Transverse colon (tissue), 4 donors: ENCODE results near the gene RGS6.

Experiments
- CTCF ChIP-seq, 5 experiments: fragments of 200-600 bp in 3 of 5; fragments of 450-650 bp in 2 of 5; sonication (generic) in 3 of 5; IDR thresholded peaks; 1 replicate in 2 of 5; 2 replicates in 3 of 5; pipeline ENCODE4 v1.5.1; 2016 to 2017; ENCODE audit warnings: antibody characterized with exemption in 5 of 5, inconsistent platforms in 3 of 5, mild to moderate bottlenecking in 2 of 5, moderate library complexity in 1 of 5
- POLR2A ChIP-seq: fragments of 450-650 bp; IDR thresholded peaks from one replicate; pipeline ENCODE4 v1.6.1; 2016; ENCODE audit warnings: antibody characterized with exemption, mild to moderate bottlenecking, moderate library complexity
- POLR2AphosphoS5 ChIP-seq, 3 donors: sonication (generic); formaldehyde crosslinking; IDR thresholded peaks; one replicate each; pipeline ENCODE4 v1.6.1; 2016; ENCODE audit warnings: antibody characterized with exemption in 3 of 3

GRCh38 chr14:72173038-72173720 is 240.9 kb downstream of the RGS6 start:
- no peak for TF ChIP-seq CTCF (IDR thresholded peaks at IDR 0.05)
- TF ChIP-seq POLR2AphosphoS5 (IDR thresholded peaks at IDR 0.05), result no peak
- no peak for TF ChIP-seq POLR2A
